HepG2 (cell line): Measurements from ENCODE around the gene SLC5A5. TPM values are rescaled to one million over a fixed set of nuclear protein-coding genes. Genes with fewer than 3 reads are reported as not detected.

ENCODE experiments used
- ETV5 ChIP-seq: IDR thresholded peaks from 2 replicates; pipeline ENCODE4 v1.6.1; 2018; ENCODE audit warnings: missing biosample characterization, missing genetic modification reagents, inconsistent platforms, borderline replicate concordance
- FOXP4 ChIP-seq: sonication (generic); formaldehyde crosslinking; IDR thresholded peaks from 2 replicates; pipeline ENCODE4 v1.4.0; 2020; ENCODE audit warnings: missing genetic modification reagents
- ZFP1 ChIP-seq: IDR thresholded peaks from 2 replicates; pipeline ENCODE4 v1.6.1; 2016
- ZFP37 ChIP-seq: sonication (generic); formaldehyde crosslinking; IDR thresholded peaks from 2 replicates; pipeline ENCODE4 v1.4.0; 2020; ENCODE audit warnings: missing genetic modification reagents, borderline replicate concordance
- ZNF564 ChIP-seq: sonication (generic); formaldehyde crosslinking; IDR thresholded peaks from 2 replicates; pipeline ENCODE4 v1.8.1; 2023; ENCODE audit warnings: mild to moderate bottlenecking, missing genetic modification reagents
- ZNF605 ChIP-seq: sonication (generic); formaldehyde crosslinking; IDR thresholded peaks from 2 replicates; pipeline ENCODE4 v1.8.0; 2022; ENCODE audit warnings: mild to moderate bottlenecking, missing genetic modification reagents
- ZNF816 ChIP-seq: sonication (generic); formaldehyde crosslinking; IDR thresholded peaks from 2 replicates; pipeline ENCODE4 v1.8.0; 2022; ENCODE audit warnings: missing genetic modification reagents, mild to moderate bottlenecking, borderline replicate concordance
- polyA plus RNA-seq, 8 experiments: library from polyadenylated mRNA; depleted of rRNA in 3 of 8; stranded (reverse) in 7 of 8; unstranded in 1 of 8; fragments of >200 nt; fragmentation: Illumina TruSeq in 4 of 8; extraction: Trizol in 4 of 8; gene quantifications; 2 replicates each; pipeline versions ENCODE4 v1.2.1 to v1.2.3, GENCODE V29; 2011 to 2016; ENCODE audit warnings: low read depth in 4 of 8, missing spikeins in 1 of 8, mixed read lengths in 1 of 8; ENCODE audit not compliant: insufficient read depth in 1 of 8
- total RNA-seq, 5 experiments: library from RNA; depleted of rRNA; stranded (reverse); fragments of >200 nt; fragmentation: Illumina TruSeq; extraction: Trizol; gene quantifications; 2 replicates each; pipeline ENCODE4 v1.2.3, GENCODE V29; 2016; ENCODE audit warnings: low read depth in 1 of 5
- TF ChIP-seq, protein P1 (sequence below): sonication (generic); formaldehyde crosslinking; IDR thresholded peaks from 2 replicates; pipeline ENCODE4 v1.5.1; 2020; ENCODE audit warnings: missing genetic modification reagents, mild to moderate bottlenecking, borderline replicate concordance
- TF ChIP-seq, protein P2 (sequence below): sonication (generic); formaldehyde crosslinking; IDR thresholded peaks from 2 replicates; pipeline ENCODE4 v1.4.0; 2020; ENCODE audit warnings: missing genetic modification reagents, borderline replicate concordance
- TF ChIP-seq, protein P3 (sequence below): sonication (generic); formaldehyde crosslinking; IDR thresholded peaks from 2 replicates; pipeline ENCODE4 v1.4.0; 2020; ENCODE audit warnings: missing genetic modification reagents, borderline replicate concordance
- TF ChIP-seq, protein P4 (sequence below): sonication (generic); formaldehyde crosslinking; IDR thresholded peaks from 2 replicates; pipeline ENCODE4 v1.4.0; 2020; ENCODE audit warnings: missing genetic modification reagents, borderline replicate concordance
- TF ChIP-seq, protein P5 (sequence below): IDR thresholded peaks from 2 replicates; pipeline ENCODE4 v1.6.1; 2016; ENCODE audit warnings: low read depth, control low read depth

SLC5A5 gene
- total and polyA plus RNA-seq, 2 of the 13 experiments (the other 11 are each of a cell fraction or from before 2014, with no cell fraction given), result not detected

- TF ChIP-seq, protein P1, sequence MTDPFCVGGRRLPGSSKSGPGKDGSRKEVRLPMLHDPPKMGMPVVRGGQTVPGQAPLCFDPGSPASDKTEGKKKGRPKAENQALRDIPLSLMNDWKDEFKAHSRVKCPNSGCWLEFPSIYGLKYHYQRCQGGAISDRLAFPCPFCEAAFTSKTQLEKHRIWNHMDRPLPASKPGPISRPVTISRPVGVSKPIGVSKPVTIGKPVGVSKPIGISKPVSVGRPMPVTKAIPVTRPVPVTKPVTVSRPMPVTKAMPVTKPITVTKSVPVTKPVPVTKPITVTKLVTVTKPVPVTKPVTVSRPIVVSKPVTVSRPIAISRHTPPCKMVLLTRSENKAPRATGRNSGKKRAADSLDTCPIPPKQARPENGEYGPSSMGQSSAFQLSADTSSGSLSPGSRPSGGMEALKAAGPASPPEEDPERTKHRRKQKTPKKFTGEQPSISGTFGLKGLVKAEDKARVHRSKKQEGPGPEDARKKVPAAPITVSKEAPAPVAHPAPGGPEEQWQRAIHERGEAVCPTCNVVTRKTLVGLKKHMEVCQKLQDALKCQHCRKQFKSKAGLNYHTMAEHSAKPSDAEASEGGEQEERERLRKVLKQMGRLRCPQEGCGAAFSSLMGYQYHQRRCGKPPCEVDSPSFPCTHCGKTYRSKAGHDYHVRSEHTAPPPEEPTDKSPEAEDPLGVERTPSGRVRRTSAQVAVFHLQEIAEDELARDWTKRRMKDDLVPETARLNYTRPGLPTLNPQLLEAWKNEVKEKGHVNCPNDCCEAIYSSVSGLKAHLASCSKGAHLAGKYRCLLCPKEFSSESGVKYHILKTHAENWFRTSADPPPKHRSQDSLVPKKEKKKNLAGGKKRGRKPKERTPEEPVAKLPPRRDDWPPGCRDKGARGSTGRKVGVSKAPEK (CRISPR knock-in tag), result no peak
- TF ChIP-seq ZNF605 (CRISPR knock-in tag) (peak; percentile 63; the same call in 1 of the 2 replicates), ZNF564 (CRISPR knock-in tag) (peak; percentile 72; the same call in 1 of the 2 replicates), ZNF816 (CRISPR knock-in tag) (no peak), FOXP4 (CRISPR knock-in tag) (no peak), ZFP1 (CRISPR knock-in tag) (no peak), ZFP37 (CRISPR knock-in tag) (0 out of 2 replicates have a peak, but pooled peaks have one; percentile 62), ETV5 (CRISPR knock-in tag) (0 out of 2 replicates have a peak, but pooled peaks have one; percentile 15)
- TF ChIP-seq, protein P2, sequence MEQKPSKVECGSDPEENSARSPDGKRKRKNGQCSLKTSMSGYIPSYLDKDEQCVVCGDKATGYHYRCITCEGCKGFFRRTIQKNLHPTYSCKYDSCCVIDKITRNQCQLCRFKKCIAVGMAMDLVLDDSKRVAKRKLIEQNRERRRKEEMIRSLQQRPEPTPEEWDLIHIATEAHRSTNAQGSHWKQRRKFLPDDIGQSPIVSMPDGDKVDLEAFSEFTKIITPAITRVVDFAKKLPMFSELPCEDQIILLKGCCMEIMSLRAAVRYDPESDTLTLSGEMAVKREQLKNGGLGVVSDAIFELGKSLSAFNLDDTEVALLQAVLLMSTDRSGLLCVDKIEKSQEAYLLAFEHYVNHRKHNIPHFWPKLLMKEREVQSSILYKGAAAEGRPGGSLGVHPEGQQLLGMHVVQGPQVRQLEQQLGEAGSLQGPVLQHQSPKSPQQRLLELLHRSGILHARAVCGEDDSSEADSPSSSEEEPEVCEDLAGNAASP (CRISPR knock-in tag), result peak; percentile 47; the same call in 1 of the 2 replicates
- TF ChIP-seq, protein P3, sequence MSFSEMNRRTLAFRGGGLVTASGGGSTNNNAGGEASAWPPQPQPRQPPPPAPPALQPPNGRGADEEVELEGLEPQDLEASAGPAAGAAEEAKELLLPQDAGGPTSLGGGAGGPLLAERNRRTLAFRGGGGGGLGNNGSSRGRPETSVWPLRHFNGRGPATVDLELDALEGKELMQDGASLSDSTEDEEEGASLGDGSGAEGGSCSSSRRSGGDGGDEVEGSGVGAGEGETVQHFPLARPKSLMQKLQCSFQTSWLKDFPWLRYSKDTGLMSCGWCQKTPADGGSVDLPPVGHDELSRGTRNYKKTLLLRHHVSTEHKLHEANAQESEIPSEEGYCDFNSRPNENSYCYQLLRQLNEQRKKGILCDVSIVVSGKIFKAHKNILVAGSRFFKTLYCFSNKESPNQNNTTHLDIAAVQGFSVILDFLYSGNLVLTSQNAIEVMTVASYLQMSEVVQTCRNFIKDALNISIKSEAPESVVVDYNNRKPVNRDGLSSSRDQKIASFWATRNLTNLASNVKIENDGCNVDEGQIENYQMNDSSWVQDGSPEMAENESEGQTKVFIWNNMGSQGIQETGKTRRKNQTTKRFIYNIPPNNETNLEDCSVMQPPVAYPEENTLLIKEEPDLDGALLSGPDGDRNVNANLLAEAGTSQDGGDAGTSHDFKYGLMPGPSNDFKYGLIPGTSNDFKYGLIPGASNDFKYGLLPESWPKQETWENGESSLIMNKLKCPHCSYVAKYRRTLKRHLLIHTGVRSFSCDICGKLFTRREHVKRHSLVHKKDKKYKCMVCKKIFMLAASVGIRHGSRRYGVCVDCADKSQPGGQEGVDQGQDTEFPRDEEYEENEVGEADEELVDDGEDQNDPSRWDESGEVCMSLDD (CRISPR knock-in tag), result 0 out of 2 replicates have a peak, but pooled peaks have one; percentile 29
- TF ChIP-seq, protein P4, sequence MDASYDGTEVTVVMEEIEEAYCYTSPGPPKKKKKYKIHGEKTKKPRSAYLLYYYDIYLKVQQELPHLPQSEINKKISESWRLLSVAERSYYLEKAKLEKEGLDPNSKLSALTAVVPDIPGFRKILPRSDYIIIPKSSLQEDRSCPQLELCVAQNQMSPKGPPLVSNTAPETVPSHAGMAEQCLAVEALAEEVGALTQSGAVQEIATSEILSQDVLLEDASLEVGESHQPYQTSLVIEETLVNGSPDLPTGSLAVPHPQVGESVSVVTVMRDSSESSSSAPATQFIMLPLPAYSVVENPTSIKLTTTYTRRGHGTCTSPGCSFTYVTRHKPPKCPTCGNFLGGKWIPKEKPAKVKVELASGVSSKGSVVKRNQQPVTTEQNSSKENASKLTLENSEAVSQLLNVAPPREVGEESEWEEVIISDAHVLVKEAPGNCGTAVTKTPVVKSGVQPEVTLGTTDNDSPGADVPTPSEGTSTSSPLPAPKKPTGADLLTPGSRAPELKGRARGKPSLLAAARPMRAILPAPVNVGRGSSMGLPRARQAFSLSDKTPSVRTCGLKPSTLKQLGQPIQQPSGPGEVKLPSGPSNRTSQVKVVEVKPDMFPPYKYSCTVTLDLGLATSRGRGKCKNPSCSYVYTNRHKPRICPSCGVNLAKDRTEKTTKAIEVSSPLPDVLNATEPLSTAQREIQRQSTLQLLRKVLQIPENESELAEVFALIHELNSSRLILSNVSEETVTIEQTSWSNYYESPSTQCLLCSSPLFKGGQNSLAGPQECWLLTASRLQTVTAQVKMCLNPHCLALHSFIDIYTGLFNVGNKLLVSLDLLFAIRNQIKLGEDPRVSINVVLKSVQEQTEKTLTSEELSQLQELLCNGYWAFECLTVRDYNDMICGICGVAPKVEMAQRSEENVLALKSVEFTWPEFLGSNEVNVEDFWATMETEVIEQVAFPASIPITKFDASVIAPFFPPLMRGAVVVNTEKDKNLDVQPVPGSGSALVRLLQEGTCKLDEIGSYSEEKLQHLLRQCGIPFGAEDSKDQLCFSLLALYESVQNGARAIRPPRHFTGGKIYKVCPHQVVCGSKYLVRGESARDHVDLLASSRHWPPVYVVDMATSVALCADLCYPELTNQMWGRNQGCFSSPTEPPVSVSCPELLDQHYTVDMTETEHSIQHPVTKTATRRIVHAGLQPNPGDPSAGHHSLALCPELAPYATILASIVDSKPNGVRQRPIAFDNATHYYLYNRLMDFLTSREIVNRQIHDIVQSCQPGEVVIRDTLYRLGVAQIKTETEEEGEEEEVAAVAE (CRISPR knock-in tag), result 0 out of 2 replicates have a peak, but pooled peaks have one; percentile 44
- TF ChIP-seq, protein P5, sequence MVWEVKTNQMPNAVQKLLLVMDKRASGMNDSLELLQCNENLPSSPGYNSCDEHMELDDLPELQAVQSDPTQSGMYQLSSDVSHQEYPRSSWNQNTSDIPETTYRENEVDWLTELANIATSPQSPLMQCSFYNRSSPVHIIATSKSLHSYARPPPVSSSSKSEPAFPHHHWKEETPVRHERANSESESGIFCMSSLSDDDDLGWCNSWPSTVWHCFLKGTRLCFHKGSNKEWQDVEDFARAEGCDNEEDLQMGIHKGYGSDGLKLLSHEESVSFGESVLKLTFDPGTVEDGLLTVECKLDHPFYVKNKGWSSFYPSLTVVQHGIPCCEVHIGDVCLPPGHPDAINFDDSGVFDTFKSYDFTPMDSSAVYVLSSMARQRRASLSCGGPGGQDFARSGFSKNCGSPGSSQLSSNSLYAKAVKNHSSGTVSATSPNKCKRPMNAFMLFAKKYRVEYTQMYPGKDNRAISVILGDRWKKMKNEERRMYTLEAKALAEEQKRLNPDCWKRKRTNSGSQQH (CRISPR knock-in tag), result peak; percentile 78; the same call in 1 of the 2 replicates
Observed at GRCh38 chr19:17889609-17890214, 18.0 kb downstream of the SLC5A5 start (continued).
